NCI-H748 treated with DMSO at 0.1 percent for 48 hours (cell line): ENCODE results near the gene PSME3IP1.

Experiments used
- DNase-seq: peaks from one replicate; lab custom pipeline; 2025; lab: John Stamatoyannopoulos, UW

PSME3IP1 gene

GRCh38 chr16:57167953-57168352, 17.9 kb downstream of the PSME3IP1 start:
- no peak for DNase-seq

DNA sequence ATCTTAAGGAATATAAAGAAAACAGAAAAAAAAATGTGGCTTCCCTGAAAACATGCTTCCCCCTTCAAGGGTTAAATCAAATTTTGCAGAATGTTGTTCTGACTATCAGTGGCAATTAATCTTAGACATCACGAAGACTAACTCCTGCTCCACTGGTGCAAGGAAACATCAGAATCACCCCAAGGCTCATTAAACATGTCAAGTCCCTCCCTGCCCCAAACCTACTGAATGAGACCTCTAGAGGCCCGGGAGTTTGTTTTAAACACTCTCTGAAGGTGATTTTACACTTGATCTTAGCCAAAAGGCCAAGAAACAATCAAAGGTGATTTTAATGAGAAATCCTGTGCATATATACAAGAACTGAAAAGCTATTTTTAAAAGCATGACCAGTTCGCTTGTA, 18.3 kb downstream of the PSME3IP1 start:
- no peak for DNase-seq

GRCh38 chr16:57166951-57167350, 18.9 kb downstream of the PSME3IP1 start:
- no peak for DNase-seq

- no peak for DNase-seq
Measured at GRCh38 chr16:57166451-57166850, 19.4 kb downstream of the PSME3IP1 start.

- DNase-seq: no peak
Measured at GRCh38 chr16:57165938-57166337, 19.9 kb downstream of the PSME3IP1 start.

DNA sequence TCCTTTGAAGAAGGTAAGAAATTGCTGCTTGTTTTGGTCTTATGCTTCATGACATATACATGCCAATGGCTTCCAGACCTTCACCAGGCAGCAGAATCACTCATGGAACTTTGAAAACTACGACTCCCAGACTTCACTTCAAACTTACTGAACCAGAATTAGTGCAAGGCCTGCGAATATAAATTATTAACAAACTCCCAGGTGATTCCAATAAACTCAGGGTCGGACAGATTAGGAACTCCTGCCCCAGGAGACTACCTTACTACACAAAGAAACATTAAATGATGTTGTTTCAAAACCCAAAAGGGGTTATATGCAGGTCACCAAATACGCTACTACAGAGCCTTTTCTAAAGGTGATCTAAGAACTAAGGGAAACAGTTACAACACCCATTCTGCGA, 20.4 kb downstream of the PSME3IP1 start:
- DNase-seq: no peak

DNA sequence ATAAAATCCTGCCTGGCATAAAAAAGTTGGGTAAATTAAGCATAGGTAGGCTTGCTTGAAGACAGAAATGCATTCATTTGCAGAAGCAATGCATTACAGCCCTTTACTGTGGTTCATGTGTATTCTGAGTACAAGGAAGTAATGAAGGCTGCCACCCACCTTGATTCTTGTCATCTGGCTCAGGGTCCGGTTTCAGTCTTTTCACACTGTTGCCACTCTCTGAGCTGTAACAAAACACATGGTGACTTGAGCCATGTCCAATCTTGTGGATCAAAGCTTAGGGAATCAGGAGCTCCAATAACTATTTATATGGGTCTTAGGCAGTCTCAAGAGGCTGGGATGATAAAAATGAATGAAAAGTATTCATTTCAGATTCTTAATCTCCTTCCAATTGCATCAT, 22.0 kb downstream of the PSME3IP1 start:
- DNase-seq: no peak

GRCh38 chr16:57159447-57159846, 26.4 kb downstream of the PSME3IP1 start:
- no peak for DNase-seq

GRCh38 chr16:57157533-57157932, 28.3 kb downstream of the PSME3IP1 start:
- no peak for DNase-seq

- no peak for DNase-seq
Measured at GRCh38 chr16:57156351-57156703, 29.5 kb downstream of the PSME3IP1 start.

- DNase-seq: no peak
Measured at GRCh38 chr16:57155702-57156350, 30.0 kb downstream of the PSME3IP1 start.

DNA sequence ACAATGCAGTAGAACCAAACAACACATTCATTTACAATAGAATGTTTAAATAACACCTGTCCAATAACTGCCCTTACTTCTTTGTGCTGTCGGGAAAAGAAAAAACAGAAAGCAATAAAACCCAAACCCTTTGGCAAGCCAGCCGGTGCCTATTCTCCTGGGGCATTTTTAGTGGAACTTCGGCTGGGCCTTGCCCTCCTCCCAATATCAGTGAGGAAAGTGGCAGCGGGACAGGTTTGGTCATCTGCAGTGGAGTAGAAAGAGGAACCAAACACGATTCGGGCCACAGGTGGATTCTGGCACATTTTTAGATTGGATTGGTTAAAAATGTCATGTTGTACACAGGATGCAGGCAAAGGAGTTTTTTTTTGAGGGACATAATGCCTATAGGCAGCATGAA, 32.0 kb downstream of the PSME3IP1 start:
- no peak for DNase-seq

DNA sequence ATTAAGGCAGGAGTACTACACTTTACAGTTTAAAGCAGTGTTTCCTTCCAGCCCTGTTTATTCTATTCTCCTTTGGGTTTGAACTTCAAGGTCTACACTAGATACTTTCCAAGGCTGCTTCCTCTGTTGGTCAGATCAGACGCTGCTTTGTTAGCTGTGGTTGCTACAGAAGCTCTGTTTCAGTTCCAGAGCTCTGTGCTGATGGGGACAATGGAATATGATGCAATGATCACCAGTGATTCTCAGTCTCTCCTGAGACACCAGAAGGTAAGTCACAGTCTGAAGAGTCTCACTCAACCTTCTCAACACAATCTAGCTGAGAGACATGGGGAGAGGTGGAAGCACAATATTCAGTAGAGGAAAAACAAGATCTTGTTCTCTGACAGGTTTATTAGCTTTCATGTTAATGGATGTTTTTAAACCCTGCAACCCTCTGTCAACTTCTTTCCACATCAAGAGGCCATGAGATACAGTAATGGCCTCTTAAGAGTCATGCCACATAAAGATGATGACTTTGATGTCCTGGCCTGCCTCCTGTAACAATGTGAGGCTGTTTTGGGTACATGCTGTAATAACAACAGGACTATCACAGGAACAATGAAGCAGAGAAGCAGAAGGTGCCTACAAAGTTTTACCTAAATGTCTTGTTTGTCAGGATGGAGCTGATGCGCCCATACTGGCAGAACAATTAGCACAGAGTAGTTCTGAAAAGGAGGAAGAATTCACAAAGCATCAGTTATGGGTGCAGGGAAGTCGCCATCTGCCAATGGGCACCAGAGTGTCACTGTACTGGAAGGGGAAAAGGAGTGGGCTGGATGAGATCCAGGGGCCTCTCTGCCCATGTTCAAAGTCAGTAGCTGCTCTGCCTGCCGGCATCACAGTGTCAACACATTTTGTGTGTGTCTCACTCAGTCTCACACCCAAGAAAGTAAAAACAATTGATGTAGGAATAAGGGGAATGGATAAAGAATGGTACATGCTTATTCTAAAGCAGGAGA, 33.4 kb downstream of the PSME3IP1 start:
- no peak for DNase-seq

- DNase-seq: no peak
Measured at GRCh38 chr16:57151369-57151768, 34.5 kb downstream of the PSME3IP1 start.

GRCh38 chr16:57150682-57151330, 35.0 kb downstream of the PSME3IP1 start:
- no peak for DNase-seq

- no peak for DNase-seq
Measured at GRCh38 chr16:57149391-57149790, 36.4 kb downstream of the PSME3IP1 start.

GRCh38 chr16:57148481-57148880, 37.4 kb downstream of the PSME3IP1 start:
- no peak for DNase-seq

GRCh38 chr16:57147381-57148221, 38.2 kb downstream of the PSME3IP1 start:
- DNase-seq: no peak

- no peak for DNase-seq
Measured at GRCh38 chr16:57146735-57147134, 39.1 kb downstream of the PSME3IP1 start.

DNA sequence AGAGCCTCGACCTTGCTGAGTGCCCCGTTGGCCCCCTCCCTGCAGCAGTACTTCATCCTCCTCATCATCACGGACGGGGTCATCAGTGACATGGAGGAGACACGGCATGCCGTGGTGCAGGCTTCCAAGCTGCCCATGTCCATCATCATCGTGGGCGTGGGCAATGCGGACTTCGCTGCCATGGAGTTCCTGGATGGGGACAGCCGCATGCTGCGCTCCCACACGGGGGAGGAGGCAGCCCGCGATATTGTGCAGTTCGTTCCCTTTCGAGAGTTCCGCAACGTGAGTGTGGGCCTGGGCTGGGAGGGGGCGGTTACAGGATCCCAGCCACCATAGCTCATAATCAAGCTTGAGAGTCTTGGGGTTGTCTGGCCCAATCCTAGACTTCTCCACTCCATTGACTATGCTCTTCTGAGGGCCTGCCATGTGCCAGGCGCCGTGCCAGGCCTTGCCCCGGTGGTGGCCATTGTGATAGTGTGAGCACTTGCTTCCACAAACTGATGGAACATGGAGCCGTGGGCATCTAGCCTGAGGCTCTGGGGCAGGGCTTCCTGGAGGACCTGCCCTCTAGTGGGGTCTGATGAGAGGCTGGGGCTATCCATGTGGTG, 39.7 kb downstream of the PSME3IP1 start:
- no peak for DNase-seq
